T-helper 9 cell (primary cell): ENCODE measurements around the gene AHCYL2.
"Not testable (repeated sequence)": the region's sequence is repeated elsewhere in the genome, so short reads cannot be mapped to it uniquely, and the experiment has no call there.

Experiments
- DNase-seq: peaks from one replicate; pipeline ENCODE4 v3.0.0-alpha.2; 2020

Gene AHCYL2

DNA sequence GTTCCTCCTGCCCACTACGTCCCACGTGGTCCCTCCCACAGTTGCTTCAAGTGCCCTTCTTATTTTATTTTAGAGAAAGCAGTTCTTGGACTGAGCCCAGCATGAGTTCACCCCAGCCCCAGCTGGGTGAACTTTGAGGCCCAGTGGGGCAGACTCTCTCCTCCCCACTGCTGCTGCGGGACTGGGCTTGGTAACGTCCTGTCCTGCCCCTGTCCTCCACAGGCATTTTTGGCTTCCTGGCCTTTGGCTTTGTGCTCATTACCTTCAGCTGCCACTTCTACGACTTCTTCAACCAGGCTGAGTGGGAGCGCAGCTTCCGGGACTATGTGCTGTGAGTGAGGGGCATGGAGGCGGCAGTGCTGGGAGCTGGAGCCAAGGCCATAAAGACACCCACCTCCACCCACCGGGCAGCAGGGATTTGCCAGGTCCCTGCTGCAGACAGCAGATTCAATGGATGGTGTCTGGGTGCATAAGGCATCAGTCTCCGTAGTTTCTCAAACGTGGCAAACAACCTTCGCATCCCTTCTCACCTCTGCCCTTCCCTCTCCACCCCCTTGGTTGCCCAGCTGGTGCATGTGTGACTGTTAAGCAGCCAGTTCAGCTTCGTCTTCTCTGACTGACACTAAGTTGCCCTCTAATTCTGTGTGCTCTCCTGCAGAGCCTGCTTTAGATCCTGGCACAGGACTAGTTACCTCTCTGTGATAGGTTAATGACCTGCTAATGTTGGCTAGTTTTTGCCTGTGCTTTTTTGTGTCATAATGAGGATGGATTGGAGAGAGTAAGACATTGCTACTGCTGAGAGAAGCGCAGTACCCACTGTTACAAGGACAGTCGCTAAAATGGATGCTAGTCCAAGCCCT is 15.5 kb upstream of the AHCYL2 start:
- DNase-seq = no peak

DNA sequence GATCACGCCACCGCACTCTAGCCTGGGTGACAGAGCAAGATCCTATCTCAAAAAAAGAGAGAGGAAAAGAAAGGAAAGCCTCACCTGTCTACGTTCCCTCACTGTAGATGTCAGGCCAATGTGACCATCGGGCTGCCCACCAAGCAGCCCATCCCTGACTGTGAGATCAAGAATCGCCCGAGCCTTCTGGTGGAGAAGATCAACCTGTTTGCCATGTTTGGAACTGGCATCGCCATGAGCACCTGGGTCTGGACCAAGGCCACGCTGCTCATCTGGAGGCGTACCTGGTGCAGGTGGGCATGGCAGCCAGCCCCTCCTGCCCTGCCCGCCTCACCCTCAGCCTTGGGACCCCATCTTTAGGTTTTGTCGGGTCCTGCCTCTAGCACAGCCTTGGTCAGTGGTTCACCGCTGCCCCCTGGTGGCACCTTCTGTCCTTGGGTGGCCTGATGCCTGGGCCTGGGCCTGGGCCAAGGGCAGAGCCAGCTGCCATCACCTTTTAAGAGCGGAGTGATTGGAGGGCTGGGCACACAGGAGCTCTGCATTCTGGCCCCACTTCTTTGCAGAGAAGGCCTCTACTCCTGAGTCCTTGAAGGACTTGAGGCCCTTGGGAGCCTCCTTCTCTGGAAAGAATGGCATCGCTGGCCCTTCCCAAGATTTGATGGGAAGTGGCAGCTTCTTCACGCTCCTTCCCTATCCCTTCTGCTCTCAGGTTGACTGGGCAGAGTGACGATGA is 14.4 kb upstream of the AHCYL2 start:
- DNase-seq = peak; percentile 43

DNA sequence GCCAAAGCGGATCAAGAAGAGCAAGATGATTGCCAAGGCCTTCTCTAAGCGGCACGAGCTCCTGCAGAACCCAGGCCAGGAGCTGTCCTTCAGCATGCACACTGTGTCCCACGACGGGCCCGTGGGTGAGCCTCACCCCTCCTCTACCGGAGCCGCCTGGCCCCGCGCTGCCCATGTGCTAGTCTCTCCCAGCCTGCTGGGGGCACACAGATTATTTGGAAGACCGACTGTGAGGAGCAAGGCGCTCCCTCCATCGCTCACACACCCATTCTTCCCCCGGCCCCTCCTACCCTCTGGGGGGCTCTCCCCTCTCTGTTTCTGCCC is 13.9 kb upstream of the AHCYL2 start:
- DNase-seq = no peak

DNA sequence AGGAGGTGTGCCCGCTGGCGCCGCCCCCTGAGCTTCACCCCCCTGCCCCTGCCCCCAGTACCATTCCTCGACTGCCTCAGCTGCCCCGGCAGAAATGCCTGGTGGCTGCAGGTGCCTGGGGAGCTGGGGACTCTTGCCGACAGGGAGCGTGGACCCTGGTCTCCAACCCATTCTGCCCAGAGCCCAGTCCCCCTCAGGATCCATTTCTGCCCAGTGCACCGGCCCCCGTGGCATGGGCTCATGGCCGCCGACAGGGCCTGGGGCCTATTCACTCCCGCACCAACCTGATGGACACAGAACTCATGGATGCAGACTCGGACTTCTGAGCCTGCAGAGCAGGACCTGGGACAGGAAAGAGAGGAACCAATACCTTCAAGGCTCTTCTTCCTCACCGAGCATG is 12.7 kb upstream of the AHCYL2 start:
- DNase-seq = no peak

DNA sequence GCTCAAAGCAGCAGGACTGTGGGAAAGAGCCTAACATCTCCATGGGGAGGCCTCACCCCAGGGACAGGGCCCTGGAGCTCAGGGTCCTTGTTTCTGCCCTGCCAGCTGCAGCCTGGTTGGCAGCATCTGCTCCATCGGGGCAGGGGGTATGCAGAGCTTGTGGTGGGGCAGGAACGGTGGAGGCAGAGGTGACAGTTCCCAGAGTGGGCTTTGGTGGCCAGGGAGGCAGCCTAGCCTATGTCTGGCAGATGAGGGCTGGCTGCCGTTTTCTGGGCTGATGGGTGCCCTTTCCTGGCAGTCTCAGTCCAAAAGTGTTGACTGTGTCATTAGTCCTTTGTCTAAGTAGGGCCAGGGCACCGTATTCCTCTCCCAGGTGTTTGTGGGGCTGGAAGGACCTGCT is 12.2 kb upstream of the AHCYL2 start:
- no peak for DNase-seq

DNA sequence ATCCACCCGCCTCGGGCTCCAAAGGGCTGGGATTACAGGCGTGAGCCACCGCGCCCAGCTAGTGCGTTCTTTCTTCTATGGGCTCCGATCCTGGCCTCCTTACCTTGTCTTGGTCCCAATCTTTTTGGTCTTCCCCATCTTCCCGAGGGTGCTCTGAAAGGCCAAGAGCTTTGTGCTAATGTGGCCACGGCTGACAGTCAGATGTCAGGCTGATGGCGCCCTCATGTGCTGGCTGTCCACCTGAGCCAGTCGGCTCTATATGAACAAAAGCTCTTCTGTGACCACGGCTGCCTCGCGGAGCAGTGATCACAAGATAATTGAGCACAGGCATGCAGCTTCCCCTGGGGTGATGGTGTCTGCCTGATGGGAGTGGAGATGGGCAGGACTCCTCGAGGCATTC is 11.0 kb upstream of the AHCYL2 start:
- DNase-seq = no peak

DNA sequence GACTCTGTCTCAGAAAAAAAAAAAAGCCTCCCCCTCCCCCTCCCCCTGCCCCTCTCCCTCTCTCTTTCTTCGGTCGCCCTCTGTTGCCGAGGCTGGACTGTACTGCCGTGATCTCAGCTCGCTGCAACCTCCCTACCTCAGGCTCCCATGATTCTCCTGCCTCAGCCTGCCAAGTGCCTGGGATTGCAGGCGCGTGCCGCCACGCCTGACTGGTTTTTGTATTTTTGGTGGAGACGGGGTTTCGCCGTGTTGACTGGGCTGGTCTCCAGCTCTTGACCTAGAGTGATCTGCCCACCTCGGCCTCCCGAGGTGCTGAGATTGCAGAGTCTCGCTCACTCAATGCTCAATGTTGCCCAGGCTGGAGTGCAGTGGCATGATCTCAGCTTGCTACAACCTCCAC is 9.1 kb upstream of the AHCYL2 start:
- not testable (repeated sequence) for DNase-seq

DNA sequence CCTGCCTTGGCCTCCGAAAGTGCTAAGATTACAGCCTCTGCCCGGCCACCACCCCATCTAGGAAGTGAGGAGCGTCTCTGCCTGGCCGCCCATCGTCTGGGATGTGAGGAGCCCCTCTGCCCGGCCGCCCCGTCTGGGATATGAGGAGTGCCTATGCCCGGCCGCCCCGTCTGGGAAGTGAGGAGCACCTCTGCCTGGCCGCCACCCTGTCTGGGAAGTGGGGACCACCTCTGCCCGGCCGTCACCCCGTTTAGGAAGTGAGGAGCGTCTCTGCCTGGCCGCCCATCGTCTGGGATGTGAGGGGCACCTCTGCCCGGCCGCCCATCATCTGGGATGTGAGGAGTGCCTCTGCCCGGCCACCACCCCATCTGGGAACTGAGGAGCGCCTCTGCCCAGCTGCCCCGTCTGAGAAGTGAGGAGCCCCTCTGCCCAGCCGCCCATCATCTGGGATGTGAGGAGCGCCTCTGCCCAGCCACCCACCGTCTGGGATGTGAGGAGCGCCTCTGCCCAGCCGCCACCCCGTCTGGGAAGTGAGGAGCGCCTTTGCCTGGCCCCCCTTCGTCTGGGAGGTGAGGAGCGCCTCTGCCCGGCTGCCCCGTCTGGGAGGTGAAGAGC is 8.6 kb upstream of the AHCYL2 start:
- not testable (repeated sequence) for DNase-seq

DNA sequence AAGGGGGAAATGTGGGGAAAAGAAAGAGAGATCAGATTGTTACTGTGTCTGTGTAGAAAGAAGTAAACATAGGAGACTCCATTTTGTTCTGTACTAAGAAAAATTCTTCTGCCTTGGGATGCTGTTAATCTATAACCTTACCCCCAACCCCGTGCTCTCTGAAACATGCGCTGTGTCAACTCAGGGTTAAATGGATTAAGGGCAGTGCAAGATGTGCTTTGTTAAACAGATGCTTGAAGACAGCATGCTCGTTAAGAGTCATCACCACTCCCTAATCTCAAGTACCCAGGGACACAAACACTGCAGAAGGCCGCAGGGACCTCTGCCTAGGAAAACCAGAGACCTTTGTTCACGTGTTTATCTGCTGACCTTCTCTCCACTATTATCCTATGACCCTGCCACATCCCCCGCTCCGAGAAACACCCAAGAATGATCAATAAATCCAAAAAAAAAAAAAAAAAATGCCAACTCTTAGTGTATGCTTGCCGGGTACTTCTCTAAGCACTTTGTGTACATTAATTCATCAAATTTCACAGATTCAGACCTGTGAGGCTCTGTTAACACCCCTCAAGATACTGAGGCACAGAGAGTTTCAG is 7.9 kb upstream of the AHCYL2 start:
- DNase-seq = not testable (repeated sequence)

DNA sequence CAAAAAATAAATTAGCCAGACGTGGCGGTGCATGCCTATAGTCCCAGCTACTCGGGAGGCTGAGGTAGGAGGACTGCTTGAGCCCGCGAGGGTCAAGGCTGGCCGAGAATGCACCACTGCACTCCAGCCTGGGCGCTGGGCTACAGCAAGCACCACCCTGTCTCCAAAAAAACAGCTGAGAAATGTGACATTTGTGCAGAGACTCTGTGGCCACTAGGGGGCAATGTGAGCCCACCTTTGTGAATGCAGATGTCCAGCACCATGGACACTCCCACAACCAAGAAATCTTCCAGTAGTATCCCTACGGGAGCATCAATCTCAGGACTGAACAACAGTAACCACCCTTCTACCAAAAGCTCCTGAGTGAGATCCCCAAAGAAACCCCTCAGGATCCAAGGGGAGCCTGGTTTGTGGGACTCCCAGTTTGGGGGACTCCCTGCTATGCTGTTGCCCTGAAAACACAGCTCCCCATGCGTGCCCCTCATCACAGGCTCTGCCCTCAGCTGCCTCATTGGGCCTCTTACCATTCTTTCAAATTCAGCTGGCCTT is 6.2 kb upstream of the AHCYL2 start:
- peak; percentile 75 for DNase-seq

DNA sequence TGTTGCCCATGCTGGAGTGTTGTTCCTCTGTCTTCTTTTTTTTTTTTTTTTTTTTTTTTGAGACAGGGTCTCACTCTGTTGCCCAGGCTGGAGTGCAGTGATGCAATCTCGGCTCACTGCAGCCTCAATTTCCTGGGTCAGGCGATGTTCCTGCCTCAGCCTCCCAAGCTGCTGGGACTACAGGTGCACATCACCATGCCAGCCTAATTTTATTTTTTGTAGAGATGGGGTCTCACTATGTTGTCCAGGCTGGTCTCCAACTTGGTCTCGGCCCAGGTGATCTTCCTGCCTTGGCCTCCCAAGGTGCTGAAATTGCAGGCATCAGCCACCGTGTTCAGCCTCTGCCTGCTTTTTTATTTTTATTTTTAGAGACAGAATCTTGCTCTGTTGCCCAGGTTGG is 5.7 kb upstream of the AHCYL2 start:
- DNase-seq = not testable (repeated sequence)

DNA sequence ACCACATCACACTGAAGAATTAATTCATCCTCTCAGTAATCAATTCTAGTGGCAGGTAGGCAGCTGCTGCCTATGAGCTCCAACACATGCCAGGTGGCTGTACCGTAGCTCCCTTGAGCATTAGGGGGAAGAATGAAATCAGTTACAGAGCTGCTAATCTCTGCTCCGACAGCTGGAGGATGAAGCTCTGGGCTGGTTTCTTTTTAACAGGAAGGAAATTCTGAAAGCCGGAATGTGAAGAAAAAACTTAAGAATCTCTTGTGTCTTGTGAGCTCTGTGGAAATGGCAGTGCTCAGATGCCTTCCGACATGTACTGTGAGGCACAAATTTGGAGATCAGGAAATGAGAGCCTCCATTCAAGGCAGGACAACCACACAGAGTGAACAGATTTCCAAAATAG is 2.8 kb upstream of the AHCYL2 start:
- no peak for DNase-seq

DNA sequence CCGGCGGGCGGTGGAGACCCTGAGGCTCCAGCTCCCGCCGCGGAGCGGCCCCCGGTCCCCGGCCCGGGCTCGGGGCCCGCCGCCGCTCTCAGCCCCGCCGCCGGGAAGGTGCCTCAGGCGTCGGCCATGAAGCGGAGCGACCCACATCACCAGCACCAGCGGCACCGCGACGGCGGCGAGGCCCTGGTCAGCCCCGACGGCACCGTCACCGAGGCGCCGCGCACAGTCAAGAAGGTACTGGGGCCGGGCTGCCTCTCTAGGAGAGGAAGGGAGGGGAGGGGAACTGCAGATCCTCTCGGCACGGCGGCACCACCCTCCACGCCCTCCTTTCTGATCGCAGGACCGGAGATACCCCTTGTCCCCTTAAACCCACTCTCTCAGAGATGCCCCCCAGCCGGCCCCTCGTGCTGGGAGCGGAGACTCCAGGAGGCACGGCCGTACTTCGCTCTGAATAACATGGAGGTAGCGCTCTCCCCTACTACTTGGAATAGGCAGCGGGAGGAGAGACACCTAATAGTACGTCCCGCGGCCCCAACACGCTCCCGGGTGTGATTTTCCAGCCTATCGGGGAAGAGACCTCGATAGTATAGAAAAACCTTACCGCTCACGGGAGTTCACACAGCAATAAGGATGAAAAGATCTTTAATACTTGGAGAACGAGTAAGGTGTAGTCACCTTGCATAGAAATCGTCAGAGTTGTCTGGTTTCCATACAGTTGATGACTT is 538 bp downstream of the AHCYL2 start:
- DNase-seq = peak; percentile 53

DNA sequence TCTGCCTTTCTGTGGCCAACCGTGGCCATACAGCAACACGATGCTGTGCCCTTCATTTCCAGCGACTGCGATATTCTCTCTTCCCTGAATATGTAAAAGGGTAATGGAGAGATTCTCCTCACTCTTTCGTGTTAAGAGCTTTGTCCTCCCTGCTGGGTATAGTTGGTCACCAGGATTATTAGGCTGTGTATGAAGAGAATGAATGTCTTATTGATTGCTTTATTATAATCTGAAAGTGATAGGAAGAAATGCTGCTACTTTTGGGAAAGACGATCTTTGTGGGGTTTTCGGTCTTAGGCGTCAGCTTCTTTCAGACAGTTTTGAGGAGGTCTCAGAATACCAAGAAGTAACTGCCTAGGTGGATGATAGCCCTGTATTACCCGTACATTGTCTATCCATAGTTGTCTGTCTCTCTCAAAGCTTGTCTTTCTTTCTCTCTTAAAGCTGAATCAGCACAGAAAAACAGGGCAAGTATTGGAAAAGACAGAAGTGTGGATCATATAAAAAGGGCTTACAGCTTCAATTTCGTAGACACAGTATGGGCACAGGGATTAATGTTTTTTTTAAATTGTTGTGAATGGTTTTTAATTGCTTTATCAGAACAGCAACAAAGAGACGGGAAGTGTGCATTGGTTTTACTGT is 1.2 kb downstream of the AHCYL2 start:
- DNase-seq = no peak

DNA sequence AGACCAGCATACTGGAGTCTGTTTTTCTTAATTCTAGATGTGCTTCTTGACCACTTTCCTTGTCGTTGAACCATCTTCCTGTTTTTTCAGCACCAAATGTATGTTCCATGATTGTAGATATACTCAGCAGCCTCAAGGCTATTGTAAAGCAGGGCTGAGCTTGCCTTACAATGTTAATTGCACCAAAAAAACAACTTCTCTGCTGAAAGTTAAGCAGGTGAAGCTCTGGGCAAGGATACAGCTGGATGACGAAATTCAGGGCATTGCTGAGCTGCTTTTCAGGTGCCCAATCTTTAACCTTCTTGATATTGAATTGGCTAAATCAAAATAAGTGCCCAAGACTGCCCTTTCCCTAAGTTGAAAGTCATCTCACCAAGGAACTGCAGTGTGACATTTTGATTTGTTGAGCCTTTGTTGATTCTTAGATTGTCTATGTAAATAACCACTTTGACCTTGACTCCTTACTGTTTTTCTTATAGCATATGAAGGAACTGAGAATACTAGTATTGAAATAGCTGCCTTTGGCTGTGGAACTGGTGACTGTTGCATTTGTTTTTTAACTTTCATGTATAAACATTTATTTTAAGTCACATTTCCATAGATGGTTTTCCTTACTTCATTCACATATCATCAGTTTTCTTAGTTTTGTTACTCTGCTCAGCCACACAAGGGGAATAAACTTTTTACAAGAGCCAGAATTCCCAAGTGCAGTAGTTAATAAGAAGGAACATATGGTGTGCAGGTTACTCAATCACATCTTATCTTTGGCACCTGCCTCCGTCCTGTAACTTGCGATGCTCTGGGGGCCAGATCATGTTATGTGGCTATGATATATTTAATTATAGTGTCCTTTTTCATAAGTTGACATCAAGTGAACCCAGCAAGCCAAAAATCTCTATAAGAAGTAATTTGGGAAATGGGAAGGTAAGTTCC is 3.1 kb downstream of the AHCYL2 start:
- DNase-seq = no peak

DNA sequence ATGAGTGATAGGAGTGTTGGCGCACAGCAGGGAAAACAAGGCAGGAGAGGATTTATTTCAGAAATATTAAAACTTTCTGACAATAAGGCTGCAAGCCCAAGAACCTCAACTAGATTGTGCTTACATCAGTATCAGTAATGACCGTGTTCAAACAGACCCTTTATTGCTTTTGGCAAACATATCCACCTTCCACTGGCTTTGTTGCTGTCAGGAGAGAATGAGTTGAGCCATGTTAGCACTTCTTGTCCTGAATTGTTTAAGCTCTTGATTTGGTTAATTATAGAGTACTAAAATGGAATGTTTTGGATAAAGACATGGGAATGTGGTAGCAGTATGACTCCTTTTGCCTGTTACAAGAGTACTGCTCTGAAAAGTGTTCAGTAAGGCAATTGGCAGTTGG is 3.8 kb downstream of the AHCYL2 start:
- DNase-seq = no peak

DNA sequence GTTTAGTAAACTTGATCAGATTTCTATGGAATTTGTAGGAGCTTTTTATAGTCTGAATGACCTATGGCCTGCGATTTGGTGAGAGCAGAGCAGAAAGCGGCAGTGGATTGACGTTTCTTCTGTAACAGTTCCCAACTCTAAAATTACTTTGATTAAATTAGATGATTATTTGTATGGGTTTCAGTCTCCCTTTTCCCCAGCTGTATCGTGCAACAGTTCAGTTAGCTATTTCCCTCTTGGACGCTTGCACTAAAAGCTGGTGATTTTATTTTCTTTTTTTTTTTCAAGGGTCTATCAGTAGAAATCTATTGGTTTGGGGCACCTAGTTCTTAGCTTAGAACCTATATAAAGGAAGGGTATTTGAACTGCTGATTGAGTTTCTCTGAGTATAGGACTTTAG is 6.8 kb downstream of the AHCYL2 start:
- DNase-seq = no peak

DNA sequence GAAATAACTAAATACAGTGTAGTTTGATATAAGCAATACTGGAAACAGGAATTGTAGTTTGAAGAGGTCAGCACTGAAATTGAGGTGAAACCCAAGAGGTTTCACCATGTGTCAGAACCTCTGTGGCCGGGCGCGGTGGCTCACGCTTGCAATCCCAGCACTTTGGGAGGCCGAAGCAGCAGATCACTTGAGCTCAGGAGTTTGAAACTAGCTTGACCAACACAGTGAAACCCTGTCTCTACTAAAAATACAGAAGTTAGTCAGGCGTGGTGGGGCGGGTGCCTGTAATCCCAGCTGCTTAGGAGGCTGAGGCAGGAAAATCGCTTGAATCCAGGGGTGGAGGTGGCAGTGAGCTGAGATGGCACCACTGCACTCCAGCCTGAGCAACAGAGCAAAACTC is 13.7 kb downstream of the AHCYL2 start:
- no peak for DNase-seq

DNA sequence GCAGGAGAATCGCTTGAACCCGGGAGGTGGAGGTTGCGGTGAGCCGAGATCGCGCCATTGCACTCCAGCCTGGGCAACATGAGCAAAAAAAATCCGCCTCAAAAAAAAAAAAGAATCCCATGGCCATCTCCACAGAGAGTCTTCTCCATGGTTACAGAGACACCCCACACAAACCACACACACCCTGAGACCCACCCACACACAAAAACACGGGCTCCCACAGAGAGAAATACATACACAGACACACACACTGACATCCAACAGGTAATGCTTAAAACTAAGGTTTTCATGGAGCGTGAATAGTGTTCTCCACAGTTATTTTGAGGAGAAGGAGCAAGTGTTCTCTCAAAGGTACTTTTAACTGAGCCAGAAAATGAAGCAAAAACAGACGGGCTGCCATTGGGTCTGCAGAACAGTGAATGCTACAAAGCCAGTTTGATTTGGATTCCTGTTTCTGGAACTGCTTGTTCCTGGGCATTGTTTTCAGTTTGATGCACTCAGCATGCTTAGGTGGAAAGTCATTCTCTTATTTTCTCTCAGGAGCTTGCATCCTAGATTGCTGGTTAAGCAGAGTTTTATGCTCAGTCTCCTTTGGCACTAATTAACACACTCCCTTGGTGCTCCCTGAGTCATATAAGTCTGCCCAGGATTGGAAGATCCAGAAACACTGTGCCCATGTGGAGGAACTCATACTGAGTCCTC is 15.4 kb downstream of the AHCYL2 start:
- DNase-seq = no peak

DNA sequence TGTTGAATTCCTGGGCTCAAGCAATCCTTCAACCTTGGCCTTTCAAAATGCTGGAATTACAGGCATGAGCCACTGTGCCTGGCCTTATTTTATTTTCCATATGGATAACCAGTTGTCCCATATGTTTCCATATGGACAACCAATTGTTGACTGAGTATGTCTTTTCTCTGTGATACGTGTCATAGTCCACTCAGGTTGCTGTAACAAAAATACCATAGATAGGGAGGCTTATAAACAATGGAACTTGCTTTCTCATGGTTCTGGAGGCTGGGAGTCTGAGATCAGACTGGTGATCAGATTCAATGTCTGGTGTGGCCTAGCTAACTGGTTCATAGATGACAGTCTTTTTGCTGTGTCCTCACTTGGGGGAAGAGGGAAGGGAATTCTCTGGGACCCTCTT is 19.4 kb downstream of the AHCYL2 start:
- no peak for DNase-seq
